Measurements from ENCODE around the gene HIRIP3.

HIRIP3 gene

DNA sequence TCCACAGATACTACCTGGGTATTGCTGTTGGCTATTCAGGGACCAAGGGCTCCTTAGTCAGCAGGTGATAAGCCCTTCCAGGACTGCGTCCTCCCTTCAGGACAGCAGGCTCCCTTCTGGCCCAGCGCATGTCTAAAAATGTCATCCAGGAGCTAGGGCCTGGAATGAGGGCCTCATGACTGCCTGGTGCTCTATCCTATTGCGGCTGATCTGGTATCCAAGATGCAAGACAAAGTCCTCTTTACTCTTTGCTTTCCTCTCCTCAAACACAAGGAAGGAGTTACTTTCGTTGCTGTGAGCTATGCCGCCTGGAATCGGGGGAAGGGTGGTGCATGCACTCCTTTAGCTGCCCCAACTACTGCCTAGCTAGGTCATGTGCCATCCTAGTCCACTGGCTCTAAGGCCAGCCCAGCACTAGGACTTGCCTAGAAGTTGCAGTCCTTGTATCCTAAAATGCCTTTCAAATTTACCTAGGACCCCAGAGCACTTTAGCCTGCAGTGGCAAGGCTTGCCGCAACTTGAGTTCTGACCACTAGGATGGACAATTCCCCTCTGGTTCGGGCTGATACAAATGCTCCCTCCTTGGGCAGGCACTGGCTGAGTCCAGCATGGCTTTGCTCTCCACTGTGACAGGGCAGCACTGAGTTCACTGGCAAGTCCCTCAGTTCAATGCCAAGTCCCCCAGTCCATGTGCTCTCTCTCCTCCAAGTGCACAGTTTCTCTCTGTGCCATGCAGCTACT, 43.6 kb downstream of the HIRIP3 start:
- DNase-seq, result no peak

DNA sequence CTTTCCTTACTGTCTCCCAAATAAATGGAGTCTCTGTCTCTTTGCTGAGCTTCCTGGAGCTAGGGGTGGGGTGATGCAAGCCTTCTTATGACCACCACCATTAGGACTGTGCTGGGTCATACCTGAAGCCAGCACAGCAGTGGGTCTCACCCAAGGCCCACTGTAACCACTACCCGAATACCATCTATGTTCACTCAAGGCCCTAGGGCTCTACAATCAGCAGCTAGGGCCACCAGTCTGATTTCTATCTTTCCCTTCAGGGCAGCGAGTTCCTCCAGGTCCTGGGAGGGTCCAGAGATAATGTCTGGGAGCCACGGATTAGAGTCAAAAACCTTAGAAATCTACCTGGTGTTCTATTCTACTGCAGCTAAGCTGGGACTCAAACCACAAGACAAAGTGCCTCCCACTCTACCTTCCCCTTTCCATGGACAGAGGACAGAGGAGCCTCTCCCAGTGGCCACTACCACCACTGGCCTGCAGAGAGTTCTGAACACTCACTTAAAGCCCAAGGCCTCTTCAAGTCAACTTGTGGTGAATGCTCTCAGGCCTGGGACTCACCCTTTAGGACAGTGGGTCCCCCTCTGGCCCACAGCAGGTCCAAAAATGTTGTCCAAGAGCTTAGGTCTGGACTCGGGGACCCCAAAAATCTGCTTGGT, 44.5 kb downstream of the HIRIP3 start:
- DNase-seq, result no peak

DNA sequence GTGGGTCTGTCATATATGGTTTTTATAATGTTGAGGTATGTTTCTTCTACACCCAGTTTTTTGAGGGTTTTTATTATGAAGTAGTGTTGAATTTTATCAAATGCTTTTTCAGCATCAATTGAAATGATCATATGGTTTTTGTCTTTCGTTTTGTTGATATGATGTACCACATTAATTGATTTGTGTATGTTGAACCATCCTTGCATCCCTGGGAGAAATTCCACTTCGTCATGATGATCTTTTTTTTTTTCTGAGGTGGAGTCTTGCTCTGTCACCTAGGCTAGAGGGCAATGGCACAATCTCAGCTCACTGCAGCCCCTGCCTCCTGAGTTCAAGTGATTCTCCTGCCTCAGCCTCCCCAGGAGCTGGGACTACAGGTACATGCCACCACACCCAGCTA, 47.5 kb downstream of the HIRIP3 start:
- DNase-seq, result no peak

DNA sequence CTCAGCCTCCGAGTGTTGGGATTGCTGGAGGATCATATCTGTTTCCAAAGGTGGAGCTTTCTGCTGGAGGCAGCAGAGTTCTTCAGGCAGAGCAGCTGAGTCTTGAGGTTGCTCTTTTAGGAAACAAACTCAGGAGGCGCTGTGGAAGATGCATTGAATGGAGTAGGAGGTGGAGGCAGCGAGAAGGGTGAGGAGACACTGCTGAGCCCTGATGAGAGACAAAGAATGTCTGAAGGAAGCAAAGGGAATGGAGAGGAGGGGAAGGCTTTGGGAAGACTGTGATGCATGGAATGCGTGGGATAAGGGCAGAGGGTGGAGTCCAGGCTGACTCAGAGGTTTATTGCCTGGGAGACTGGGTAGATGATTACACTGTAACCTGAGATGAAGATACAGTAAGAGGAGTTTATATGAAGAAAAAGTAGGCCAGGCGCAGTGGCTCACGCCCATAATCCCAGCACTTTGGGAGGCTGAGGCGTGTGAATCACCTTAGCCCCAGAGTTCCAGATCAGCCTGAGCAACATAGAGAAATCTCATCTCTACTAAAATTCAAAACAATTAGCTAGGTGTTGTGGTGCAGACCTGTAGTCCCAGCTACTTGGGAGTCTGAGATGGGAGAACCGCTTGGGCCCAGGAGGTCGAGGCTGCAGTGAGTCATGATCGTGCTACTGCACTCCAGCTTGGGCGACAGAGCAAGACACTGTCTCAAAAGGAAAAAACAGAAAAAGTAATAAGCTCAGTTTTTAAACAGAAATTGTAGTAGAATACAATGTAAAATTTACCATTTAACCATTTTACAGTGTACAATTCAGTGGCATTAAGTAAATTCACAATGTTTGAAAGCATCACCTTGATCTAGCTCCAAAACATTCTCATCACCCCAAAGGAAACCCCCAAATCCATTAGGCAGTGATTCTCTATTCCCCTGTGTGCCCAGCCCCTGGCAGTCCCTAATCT, 51.3 kb downstream of the HIRIP3 start:
- no peak for DNase-seq

Measured in COR-L47 (cell line).